ENCODE results near the gene PCNX2.

GRCh38 chr1:233255145-233255544 lies 40.4 kb downstream of the PCNX2 start:
- TF ChIP-seq IRF5 (IDR thresholded peaks at IDR 0.05; ENCODE audit: borderline replicate concordance) (no peak), HCFC1 (IDR thresholded peaks at IDR 0.05; ENCODE audit: low read length) (no peak), EZH2 (IDR thresholded peaks at IDR 0.05; ENCODE audit: borderline replicate concordance, control insufficient read depth, low read depth, low read length) (no peak)

Data from GM12878 (cell line).